ENCODE measurements around the gene SEC14L2.

- TF ChIP-seq ZNF341 (tag by site-specific recombination; IDR thresholded peaks at IDR 0.05; ENCODE audit: low read depth) (peak; percentile 91), ZNF248 (tag by site-specific recombination; IDR thresholded peaks at IDR 0.05) (no peak), MZF1 (tag by site-specific recombination; IDR thresholded peaks at IDR 0.05; ENCODE audit: borderline replicate concordance) (no peak), ZNF362 (tag by site-specific recombination; IDR thresholded peaks at IDR 0.05) (no peak), KLF16 (tag by site-specific recombination; IDR thresholded peaks at IDR 0.05) (peak; percentile 95), ZBTB21 (tag by site-specific recombination; IDR thresholded peaks at IDR 0.05) (no peak; the same call in none of the 2 replicates), ZFP3 (tag by site-specific recombination; IDR thresholded peaks at IDR 0.05; ENCODE audit: low read depth) (no peak), ZBTB48 (tag by site-specific recombination; IDR thresholded peaks at IDR 0.05) (peak; percentile 100), ZNF302 (tag by site-specific recombination; IDR thresholded peaks at IDR 0.05; ENCODE audit: low read depth) (no peak), WT1 (tag by site-specific recombination; IDR thresholded peaks at IDR 0.05) (peak; percentile 72)
- TF ChIP-seq, protein P1, sequence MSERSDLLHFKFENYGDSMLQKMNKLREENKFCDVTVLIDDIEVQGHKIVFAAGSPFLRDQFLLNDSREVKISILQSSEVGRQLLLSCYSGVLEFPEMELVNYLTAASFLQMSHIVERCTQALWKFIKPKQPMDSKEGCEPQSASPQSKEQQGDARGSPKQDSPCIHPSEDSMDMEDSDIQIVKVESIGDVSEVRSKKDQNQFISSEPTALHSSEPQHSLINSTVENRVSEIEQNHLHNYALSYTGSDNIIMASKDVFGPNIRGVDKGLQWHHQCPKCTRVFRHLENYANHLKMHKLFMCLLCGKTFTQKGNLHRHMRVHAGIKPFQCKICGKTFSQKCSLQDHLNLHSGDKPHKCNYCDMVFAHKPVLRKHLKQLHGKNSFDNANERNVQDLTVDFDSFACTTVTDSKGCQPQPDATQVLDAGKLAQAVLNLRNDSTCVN (tag by site-specific recombination; optimal IDR thresholded peaks at IDR 0.05), result peak; percentile 92
Observed at GRCh38 chr22:30423959-30424533, 27.2 kb downstream of the SEC14L2 start.

Measured in HEK293 (cell line).